ENCODE data around the gene PTPRT.

Gene PTPRT

GRCh38 chr20:42894483-42894882 is 295.2 kb downstream of the PTPRT start:
- Histone ChIP-seq H4K8ac (ENCODE audit: low read length) (no peak overlapping the region), H3K9me3 (ENCODE audit: control insufficient read depth, low read length) (no peaks in the 10 kb centered on the region), H3K9ac (ENCODE audit: low read length) (no peak overlapping the region), H3K36me3 (ENCODE audit: control insufficient read depth in 1 of 2, insufficient read depth in 2 of 2, low read depth in 1 of 2, low read length in 2 of 2) (no peaks in the 10 kb centered on the region), H3K79me1 (replicated peaks; ENCODE audit: low read length, poor library complexity, severe bottlenecking) (no peaks in the 10 kb centered on the region), H3K18ac (ENCODE audit: low read depth in 1 of 2, low read length in 2 of 2) (no peak overlapping the region), H2BK15ac (ENCODE audit: low read depth, poor library complexity, severe bottlenecking) (no peak overlapping the region), H3K23ac (ENCODE audit: low read length in 2 of 2) (no peak overlapping the region), H3K4me1 (ENCODE audit: control insufficient read depth, insufficient read depth, low read depth, low read length) (no peaks in the 10 kb centered on the region), H4K91ac (ENCODE audit: low read length) (no peak overlapping the region), H2BK120ac (ENCODE audit: low read depth, low read length) (no peak overlapping the region), H3K4me2 (ENCODE audit: low read length, poor library complexity, severe bottlenecking) (no peak overlapping the region), H2BK5ac (ENCODE audit: low read depth, low read length, poor library complexity, severe bottlenecking) (no peak overlapping the region), H2AK5ac (ENCODE audit: low read length, severe bottlenecking) (no peak overlapping the region), H2BK12ac (ENCODE audit: low read length in 2 of 2) (no peak overlapping the region), H3K4ac (ENCODE audit: low read depth in 1 of 2, low read length in 2 of 2) (no peak overlapping the region), H3K27me3 (ENCODE audit: control insufficient read depth in 1 of 2, insufficient read depth in 1 of 2, low read length in 2 of 2) (no peaks in the 10 kb centered on the region), H3K27ac (ENCODE audit: low read length, poor library complexity, severe bottlenecking) (no peak overlapping the region), H2AFZ (ENCODE audit: low read depth, low read length) (no peak overlapping the region), H3K14ac (ENCODE audit: low read length in 2 of 2) (no peak overlapping the region), H3K4me3 (ENCODE audit: insufficient read depth in 1 of 2, low read depth in 1 of 2, low read length in 2 of 2) (no peak overlapping the region)
- WGBS, result 47% methylated on average over 3 of the region's 3 CpGs
- no peak for DNase-seq

DNA sequence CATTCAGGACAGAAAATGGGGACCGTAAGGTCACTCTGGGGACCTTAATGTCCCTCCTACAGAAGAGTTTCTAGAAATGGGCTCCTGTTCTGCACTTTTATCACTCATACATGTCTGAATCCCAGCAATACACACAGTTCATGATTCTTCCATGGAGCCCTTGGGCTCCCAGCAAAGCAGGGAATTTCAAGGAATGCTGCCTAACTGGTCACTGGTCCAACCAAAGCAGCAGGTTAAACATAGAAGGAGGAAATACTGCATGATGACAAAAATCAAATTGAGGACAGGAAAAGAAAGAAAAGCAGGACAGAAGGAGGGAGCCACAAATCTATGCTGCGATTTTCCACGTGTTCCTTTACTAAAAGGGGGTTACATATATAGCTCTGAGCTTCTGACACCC is 300.2 kb downstream of the PTPRT start:
- Histone ChIP-seq H3K9me3 (ENCODE audit: control insufficient read depth, low read length) (no peaks in the 10 kb centered on the region), H3K9ac (ENCODE audit: low read length) (no peak overlapping the region), H2AFZ (ENCODE audit: low read depth, low read length) (no peak overlapping the region), H2BK5ac (ENCODE audit: low read depth, low read length, poor library complexity, severe bottlenecking) (no peak overlapping the region), H3K36me3 (ENCODE audit: control insufficient read depth in 1 of 2, insufficient read depth in 2 of 2, low read depth in 1 of 2, low read length in 2 of 2) (no peaks in the 10 kb centered on the region), H2BK12ac (ENCODE audit: low read length in 2 of 2) (no peak overlapping the region), H3K4me3 (ENCODE audit: insufficient read depth in 1 of 2, low read depth in 1 of 2, low read length in 2 of 2) (no peak overlapping the region), H2AK5ac (ENCODE audit: low read length, severe bottlenecking) (no peak overlapping the region), H3K18ac (ENCODE audit: low read depth in 1 of 2, low read length in 2 of 2) (no peak overlapping the region), H2BK120ac (ENCODE audit: low read depth, low read length) (no peak overlapping the region), H3K4me1 (ENCODE audit: control insufficient read depth, insufficient read depth, low read depth, low read length) (no peaks in the 10 kb centered on the region), H3K23ac (ENCODE audit: low read length in 2 of 2) (no peak overlapping the region), H3K27me3 (ENCODE audit: control insufficient read depth in 1 of 2, insufficient read depth in 1 of 2, low read length in 2 of 2) (no peaks in the 10 kb centered on the region), H3K4me2 (ENCODE audit: low read length, poor library complexity, severe bottlenecking) (no peak overlapping the region), H3K14ac (ENCODE audit: low read length in 2 of 2) (no peak overlapping the region), H3K79me1 (replicated peaks; ENCODE audit: low read length, poor library complexity, severe bottlenecking) (no peaks in the 10 kb centered on the region), H4K91ac (ENCODE audit: low read length) (no peak overlapping the region), H3K4ac (ENCODE audit: low read depth in 1 of 2, low read length in 2 of 2) (no peak overlapping the region), H2BK15ac (ENCODE audit: low read depth, poor library complexity, severe bottlenecking) (no peak overlapping the region), H4K8ac (ENCODE audit: low read length) (no peak overlapping the region), H3K27ac (ENCODE audit: low read length, poor library complexity, severe bottlenecking) (no peak overlapping the region)
- WGBS, result 75% methylated on average over 1 of the region's 3 CpGs
- no peak for DNase-seq

GRCh38 chr20:42887281-42887680 is 302.4 kb downstream of the PTPRT start:
- H3K27ac ChIP-seq (ENCODE audit: low read length, poor library complexity, severe bottlenecking), result no peak overlapping the region
- H3K9me3 ChIP-seq (ENCODE audit: control insufficient read depth, low read length), result no peaks in the 10 kb centered on the region
- H3K4me2 ChIP-seq (ENCODE audit: low read length, poor library complexity, severe bottlenecking), result no peak overlapping the region
- H3K23ac ChIP-seq (ENCODE audit: low read length in 2 of 2), result no peak overlapping the region
- H3K36me3 ChIP-seq (ENCODE audit: control insufficient read depth in 1 of 2, insufficient read depth in 2 of 2, low read depth in 1 of 2, low read length in 2 of 2), result no peaks in the 10 kb centered on the region
- H3K79me1 ChIP-seq (replicated peaks; ENCODE audit: low read length, poor library complexity, severe bottlenecking), result no peaks in the 10 kb centered on the region
- no peak overlapping the region for H2BK120ac ChIP-seq (ENCODE audit: low read depth, low read length)
- no peak overlapping the region for H2AK5ac ChIP-seq (ENCODE audit: low read length, severe bottlenecking)
- H3K4me3 ChIP-seq (ENCODE audit: insufficient read depth in 1 of 2, low read depth in 1 of 2, low read length in 2 of 2), result no peak overlapping the region
- no peak overlapping the region for H4K8ac ChIP-seq (ENCODE audit: low read length)
- 40% methylated on average over 1 of the region's 3 CpGs for WGBS
- no peak overlapping the region for H2BK15ac ChIP-seq (ENCODE audit: low read depth, poor library complexity, severe bottlenecking)
- no peak overlapping the region for H3K14ac ChIP-seq (ENCODE audit: low read length in 2 of 2)
- no peak overlapping the region for H3K4ac ChIP-seq (ENCODE audit: low read depth in 1 of 2, low read length in 2 of 2)
- H2AFZ ChIP-seq (ENCODE audit: low read depth, low read length), result no peak overlapping the region
- H2BK12ac ChIP-seq (ENCODE audit: low read length in 2 of 2), result no peak overlapping the region
- H3K9ac ChIP-seq (ENCODE audit: low read length), result no peak overlapping the region
- H3K4me1 ChIP-seq (ENCODE audit: control insufficient read depth, insufficient read depth, low read depth, low read length), result no peaks in the 10 kb centered on the region
- no peak for DNase-seq
- H2BK5ac ChIP-seq (ENCODE audit: low read depth, low read length, poor library complexity, severe bottlenecking), result no peak overlapping the region
- no peaks in the 10 kb centered on the region for H3K27me3 ChIP-seq (ENCODE audit: control insufficient read depth in 1 of 2, insufficient read depth in 1 of 2, low read length in 2 of 2)
- no peak overlapping the region for H4K91ac ChIP-seq (ENCODE audit: low read length)
- no peak overlapping the region for H3K18ac ChIP-seq (ENCODE audit: low read depth in 1 of 2, low read length in 2 of 2)

GRCh38 chr20:42886801-42887200 is 302.9 kb downstream of the PTPRT start:
- H3K4me2 ChIP-seq (ENCODE audit: low read length, poor library complexity, severe bottlenecking), result no peak overlapping the region
- H3K14ac ChIP-seq (ENCODE audit: low read length in 2 of 2), result no peak overlapping the region
- no peak for DNase-seq
- no peak overlapping the region for H3K4ac ChIP-seq (ENCODE audit: low read depth in 1 of 2, low read length in 2 of 2)
- H4K91ac ChIP-seq (ENCODE audit: low read length), result no peak overlapping the region
- H2BK15ac ChIP-seq (ENCODE audit: low read depth, poor library complexity, severe bottlenecking), result no peak overlapping the region
- H2BK12ac ChIP-seq (ENCODE audit: low read length in 2 of 2), result no peak overlapping the region
- no peak overlapping the region for H3K9ac ChIP-seq (ENCODE audit: low read length)
- WGBS, result 57% methylated on average over 1 of the region's 2 CpGs
- H2AFZ ChIP-seq (ENCODE audit: low read depth, low read length), result no peak overlapping the region
- no peak overlapping the region for H3K27ac ChIP-seq (ENCODE audit: low read length, poor library complexity, severe bottlenecking)
- H2AK5ac ChIP-seq (ENCODE audit: low read length, severe bottlenecking), result no peak overlapping the region
- H3K36me3 ChIP-seq (ENCODE audit: control insufficient read depth in 1 of 2, insufficient read depth in 2 of 2, low read depth in 1 of 2, low read length in 2 of 2), result no peaks in the 10 kb centered on the region
- H3K4me1 ChIP-seq (ENCODE audit: control insufficient read depth, insufficient read depth, low read depth, low read length), result no peaks in the 10 kb centered on the region
- no peak overlapping the region for H2BK120ac ChIP-seq (ENCODE audit: low read depth, low read length)
- no peak overlapping the region for H4K8ac ChIP-seq (ENCODE audit: low read length)
- no peak overlapping the region for H3K23ac ChIP-seq (ENCODE audit: low read length in 2 of 2)
- no peak overlapping the region for H3K4me3 ChIP-seq (ENCODE audit: insufficient read depth in 1 of 2, low read depth in 1 of 2, low read length in 2 of 2)
- H3K18ac ChIP-seq (ENCODE audit: low read depth in 1 of 2, low read length in 2 of 2), result no peak overlapping the region
- no peak overlapping the region for H2BK5ac ChIP-seq (ENCODE audit: low read depth, low read length, poor library complexity, severe bottlenecking)
- H3K27me3 ChIP-seq (ENCODE audit: control insufficient read depth in 1 of 2, insufficient read depth in 1 of 2, low read length in 2 of 2), result no peaks in the 10 kb centered on the region
- no peaks in the 10 kb centered on the region for H3K9me3 ChIP-seq (ENCODE audit: control insufficient read depth, low read length)
- no peaks in the 10 kb centered on the region for H3K79me1 ChIP-seq (replicated peaks; ENCODE audit: low read length, poor library complexity, severe bottlenecking)
